Measurements from ENCODE around the gene TRIM17.

- no peak for TF ChIP-seq CTCF (conservative IDR thresholded peaks at IDR 0.05; ENCODE audit: low read length)
- TF ChIP-seq EZH2phosphoT487 (IDR thresholded peaks at IDR 0.05; ENCODE audit: borderline replicate concordance, low read depth, low read length) = no peak
Measured at GRCh38 chr1:228372183-228373003, 44.3 kb downstream of the TRIM17 start.
